NCI-H82 (cell line): ENCODE data around the gene MYO1A.
A peak's percentile ranks its signal among the peaks of the same experiment; 100 is the strongest.
"Not testable (repeated sequence)": the region's sequence is repeated elsewhere in the genome, so short reads cannot be mapped to it uniquely, and the experiment has no call there.

ENCODE experiments used
- DNase-seq: peaks from one replicate; lab custom pipeline; 2025; lab: John Stamatoyannopoulos, UW

The MYO1A gene

DNA sequence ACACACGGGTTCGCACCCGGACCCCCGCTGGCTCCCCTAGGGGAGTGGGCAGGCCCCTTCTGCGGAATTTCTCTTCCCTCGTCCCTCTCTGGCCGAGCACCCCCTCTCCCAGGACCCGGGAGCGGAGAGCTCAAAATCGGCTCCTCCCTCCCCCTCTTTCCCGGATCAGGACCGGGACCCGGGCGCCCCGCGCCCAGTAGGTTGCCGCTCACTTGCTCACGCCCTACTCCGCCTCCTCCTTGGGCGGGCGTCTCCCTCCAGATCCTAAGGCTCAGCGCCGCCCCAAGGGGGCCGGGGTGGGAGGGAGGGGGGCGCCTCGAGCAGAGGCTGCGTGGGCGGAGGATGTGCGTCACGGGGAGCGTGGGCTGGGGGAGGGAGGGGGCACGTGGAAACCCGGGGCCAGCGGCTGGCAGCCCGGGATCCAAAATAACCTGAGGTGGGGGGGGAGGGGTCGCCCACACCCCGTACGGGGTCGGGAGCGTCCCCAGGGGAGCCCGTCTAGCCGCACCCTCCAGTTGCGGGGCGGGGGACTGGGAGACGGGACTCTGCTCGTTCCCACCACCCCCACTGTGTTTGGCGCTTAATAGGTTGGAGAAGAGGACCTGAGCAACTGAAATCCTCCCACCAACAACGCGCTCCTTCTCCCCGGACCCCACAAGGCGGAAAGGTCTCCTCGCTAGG, 37.2 kb upstream of the MYO1A start:
- peak; percentile 94 for DNase-seq

DNA sequence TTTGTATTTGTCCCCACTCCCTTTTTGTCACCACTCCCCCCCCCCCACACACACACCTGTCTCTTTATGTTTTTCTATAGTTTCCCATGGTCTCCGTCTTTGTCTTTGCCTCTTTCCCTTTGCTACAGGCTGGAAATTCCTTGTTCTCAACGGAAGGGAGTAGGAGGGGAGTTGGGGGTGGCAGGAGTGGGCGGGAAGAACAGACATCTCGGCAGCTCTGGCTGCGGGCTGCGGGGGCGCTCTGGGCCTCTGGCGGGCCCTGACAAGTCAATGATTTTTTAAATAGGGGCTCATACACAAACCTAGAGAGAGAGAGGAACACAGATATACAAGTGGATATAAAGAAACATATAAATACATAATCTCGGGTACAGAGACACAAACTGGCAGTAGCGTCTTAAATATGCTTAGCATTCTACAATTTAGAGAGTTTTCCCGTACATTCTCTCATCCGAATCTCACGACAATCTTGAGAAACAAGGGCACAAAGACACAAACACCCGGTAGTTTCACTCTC, 36.6 kb upstream of the MYO1A start:
- peak; percentile 83 for DNase-seq

DNA sequence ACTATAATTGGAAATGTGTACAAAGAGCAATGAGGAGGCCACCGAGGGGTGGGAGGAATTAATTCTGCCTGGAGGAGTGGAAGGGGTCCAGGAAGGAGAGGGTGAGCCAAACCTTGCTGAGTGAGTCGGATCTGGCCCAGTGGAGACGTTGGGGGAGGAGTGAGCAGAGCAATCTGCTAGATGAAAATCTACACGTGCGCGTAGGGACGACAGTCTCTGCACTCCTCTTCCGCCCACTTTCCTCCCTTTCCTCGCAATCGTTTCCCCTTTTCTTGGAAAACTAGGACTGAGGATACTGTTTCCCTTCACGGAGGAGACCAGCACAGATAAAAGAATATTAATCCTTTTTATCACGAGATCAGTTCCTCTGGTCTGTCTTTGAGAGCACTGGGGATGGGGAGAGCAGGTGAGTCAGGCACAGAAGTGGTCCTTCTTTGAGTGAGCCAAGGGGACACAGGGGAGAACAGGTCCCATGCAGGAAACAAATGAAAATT, 36.1 kb upstream of the MYO1A start:
- DNase-seq: peak; percentile 79

DNA sequence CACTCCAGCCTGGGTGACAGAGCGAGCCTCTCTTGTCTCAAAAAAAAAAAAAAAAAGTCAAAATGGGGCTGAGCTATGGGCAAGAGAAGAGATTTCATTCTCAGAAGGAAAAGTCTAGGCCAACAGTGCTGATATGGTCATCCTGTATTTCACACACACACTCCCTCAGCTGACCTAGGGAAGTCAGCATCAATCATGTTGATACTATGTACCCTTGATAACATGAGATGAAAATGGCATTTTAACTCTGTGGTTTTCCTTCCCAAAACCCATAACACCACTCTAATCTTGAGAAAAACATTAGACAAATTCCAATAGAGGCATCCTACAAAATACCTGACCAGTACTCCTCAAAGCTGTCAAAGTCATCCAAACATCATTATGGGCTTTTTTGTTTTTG, 30.9 kb upstream of the MYO1A start:
- DNase-seq: no peak

DNA sequence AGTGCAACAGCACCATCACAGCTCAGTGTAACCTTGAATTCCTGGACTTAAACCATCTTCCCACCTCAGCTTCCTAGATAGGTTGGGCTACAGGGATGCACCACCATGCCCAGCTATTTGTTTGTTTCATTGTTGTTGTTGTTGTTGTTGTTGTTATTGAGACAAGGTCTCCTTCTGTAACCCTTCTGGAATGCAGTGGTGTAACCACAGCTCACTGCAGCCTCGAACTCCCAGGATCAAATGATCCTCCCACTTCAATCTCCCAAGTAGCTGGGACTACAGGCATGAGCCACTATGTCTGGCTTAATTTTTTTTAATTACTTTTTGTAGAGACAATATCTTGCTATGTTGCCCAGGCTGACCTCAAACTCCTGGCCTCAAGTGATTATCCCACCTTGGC, 29.9 kb upstream of the MYO1A start:
- DNase-seq: no peak

DNA sequence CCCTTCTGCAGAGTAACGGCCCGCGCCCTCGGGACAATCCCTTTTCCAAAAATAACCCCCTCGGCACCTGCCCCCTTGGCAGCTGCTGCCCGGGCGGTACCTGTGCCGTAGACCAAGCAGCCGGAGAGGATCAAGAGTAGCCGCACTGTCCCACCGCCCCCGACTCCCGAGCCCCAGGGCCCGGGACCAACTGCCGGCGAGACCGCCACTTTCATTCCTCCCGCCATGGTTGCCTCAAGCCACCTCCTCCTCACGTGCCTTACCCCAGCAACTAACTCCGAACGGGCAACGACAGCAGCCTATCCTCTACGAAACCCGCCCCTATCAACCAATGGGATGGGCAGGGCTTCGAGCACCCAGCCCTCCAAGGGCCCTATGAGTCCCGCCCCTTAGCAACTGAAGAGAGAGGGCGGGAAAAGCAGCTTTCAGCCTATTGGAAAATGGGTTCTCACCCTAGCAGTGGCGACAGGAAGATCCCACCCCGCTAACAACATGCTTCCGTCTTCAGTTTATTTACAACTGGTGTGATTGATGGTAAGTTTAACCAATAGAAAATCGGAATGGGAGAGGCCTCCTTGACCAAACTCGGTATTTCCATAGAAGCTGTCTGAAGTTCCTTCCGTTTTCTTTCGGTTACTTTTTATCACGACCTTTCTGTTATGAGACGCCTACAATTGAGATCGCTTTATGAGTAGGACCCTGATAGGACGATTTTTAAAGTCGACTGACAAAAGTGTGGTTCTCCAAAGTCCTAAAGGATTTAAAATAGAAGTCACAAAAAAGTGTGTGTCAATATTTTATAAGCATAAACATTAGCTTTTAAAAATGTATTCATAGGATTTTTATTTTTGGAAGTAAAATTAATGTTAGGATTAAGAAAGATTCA, 28.8 kb upstream of the MYO1A start, which contains the start of gene NEMP1:
TSS of gene NEMP1 (minus strand) at position 273 of the 886 bp plus-strand sequence. CDS start at position 227, 46 bp downstream.
- DNase-seq: peak; percentile 100

DNA sequence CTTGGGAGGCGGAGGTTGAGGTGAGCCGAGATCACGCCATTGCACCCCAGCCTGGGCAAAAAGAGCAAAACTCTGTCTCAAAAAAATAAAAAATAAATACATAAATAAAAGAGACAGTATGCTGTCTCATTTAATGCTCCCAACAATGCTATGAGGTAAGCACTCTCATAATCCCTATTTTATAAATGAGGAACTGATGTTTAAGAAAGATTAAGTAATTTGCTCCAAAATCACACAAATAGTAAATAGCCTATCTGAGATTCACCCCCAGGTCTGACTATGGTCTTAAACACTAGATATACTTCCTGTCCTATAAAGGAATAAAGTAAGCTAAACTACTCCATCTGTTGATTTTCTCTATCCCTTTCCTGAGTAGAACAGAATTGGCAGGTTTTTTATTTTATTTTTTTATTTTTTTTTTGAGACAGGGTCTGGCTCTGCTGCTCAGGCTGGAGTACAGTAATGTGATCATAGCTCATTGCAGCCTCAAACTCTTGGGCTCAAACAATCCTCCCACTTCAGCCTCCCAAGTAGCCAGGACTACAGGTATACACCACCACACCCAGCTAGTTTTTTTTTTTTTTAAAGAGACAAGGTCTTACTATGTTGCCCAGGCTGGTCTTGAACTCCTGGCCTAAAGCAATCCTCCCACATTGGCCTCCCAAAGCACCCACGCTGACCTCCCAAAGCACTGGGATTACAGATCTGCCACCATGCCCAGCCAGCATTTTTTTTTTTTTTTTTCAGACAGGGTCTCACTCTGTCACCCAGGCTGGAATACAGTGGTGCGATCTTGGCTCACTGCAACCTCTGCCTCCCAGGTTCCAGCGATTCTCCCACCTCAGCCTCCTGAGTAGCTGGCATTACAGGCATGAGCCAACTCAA, 23.9 kb upstream of the MYO1A start:
- DNase-seq: not testable (repeated sequence)

DNA sequence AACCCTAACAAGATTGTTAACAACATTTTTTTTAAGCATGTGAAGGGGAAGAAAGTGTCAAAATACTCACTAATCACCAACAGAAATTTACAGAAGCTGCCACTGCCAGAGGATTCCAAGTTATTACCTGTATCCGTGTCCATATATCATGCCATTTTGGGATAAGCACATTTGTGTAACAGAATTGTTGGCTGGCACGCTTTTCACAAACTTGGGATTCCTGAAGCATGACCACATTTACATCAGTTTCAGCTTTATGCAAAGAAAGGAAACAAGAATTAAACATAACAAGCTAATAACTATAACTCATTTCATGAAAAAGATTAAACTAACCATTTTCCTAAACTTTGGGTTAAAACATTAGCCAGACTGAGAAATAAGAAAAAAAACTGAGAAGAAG, 22.7 kb upstream of the MYO1A start:
- no peak for DNase-seq

DNA sequence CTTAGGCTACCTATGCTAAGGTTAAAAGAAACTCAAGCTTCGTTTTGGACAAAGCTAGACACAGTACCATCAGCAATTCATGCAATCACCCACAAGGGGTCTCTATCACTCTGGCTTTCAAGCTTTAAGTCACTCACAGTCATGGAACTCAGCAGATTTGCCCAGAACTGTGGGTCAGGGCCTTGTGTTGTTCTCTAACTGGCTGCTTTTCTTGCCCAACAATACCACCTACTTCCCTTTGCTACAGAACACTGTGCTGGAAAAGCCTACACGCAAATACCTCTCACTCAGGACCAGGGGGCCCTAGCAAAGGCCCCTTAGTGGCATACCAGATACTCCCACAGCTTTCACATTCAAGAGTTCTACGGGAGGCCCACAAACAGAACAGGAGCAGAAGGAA, 19.6 kb upstream of the MYO1A start:
- peak; percentile 86 for DNase-seq

DNA sequence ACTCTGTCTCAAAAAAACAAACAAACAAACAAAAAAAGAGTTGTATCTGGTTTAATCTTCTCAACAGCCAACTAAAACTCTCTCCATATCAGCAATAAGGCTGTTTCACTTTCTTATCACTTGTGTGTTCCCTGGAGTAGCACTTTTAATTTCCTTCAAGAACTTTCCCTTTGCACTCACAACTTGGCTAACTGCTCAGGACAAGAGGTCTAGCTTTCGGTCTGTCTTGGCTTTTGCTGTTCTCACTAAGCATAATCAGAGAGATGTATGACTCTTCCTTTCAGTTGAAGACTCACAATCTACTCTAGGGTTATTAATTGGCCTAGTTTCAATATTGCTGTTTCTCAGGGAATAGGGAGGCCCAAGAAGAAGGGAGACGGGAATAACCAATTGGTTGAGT, 16.3 kb upstream of the MYO1A start:
- no peak for DNase-seq

DNA sequence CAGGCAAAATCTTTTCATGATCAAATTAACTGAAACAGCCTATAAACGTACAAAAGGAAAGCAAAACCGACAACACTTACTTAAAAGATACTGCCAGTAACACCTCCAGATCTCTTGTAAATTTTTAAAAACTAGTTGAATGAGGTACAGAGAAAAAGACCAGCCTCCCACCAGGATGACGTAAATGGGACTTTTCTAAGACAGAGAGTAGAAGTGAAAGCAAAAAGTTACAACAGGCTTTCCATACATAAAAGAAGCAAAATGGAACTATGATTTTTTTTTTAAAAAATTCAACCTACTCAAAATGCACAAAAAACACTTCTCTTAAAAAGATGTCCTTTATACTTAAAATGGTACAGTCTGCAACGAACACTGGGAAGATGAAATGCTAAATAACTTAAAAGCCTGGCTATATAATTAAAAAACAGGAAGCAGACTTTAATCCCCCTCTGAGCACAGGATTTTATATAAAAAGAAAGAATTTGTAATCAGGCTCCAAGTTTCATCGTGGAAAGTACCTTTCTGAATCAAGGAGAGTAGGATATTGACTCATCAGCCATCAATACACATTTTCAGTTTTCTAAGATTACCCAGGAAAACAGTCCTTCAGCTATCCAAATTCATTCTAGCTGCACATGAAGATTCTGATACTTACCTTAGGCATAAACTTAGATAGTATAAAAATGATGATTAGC, 14.2 kb upstream of the MYO1A start:
- DNase-seq: no peak

DNA sequence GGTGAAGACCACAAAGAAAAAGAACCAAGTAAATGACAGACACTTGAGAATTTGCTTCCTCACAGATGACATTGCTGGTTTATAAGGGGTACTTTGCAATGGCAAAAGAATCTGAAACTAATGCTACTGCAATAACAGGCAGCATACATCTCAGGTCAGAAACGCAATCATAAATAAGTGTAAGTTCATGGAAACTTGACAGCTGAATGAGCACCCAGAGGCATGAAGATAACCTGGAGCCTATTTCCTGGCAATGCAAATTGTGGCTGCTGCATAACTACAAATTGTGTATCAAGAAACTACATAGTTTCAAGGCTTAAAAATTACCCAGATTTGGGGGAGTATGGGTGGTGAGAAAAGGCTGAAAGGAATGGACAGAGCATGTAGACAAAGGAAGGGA, 8.5 kb upstream of the MYO1A start:
- DNase-seq: no peak

DNA sequence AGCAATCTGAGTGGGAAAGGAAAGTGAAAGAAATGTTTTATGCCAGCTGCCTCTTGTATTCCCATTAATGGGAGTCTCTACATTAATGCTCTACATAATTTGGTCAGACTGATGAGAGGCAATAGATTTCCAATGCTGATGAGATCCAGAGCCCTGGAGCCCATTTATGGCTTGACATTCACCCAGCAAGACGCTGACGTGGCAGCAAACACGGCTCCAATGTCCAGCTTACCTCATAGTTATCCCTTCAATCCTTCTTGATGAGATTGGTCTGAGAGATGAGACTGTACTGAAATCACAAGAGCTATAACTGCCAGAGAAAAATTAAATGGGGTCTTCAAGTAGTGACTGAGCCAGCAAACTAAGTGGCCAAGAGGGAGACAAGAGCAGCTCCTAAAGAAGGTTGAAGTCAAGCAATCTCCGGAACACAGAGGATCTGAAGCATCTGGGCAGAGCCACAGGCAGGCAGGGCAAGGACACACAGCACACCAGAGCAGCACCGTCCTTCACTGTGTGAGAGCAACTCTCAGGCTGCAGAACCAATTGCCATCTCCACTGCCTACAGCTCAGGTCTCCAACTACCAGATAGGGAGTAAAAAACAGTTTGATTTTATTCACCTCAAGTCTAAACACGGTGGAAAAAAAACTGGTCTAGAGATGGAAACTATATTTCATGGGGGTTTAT, 7.3 kb upstream of the MYO1A start:
- no peak for DNase-seq

DNA sequence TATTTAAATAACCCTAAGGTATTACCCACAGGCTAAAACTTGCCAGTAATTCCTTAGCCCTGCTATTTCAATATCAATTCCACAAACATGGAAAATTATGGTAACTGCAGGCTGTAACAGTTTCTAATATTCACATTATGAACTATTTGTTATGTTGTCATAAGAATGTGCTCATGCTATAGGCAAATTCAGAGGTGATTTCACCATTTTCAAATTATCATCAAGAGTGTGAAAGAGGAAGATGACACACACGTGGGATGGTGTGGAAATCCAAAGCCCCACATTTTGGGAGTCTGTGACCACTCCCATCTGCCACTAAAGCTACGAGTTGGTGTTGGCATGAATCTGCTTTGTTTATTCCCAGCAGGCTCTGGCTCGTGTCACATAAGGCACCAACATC, 5.9 kb upstream of the MYO1A start:
- DNase-seq: no peak

DNA sequence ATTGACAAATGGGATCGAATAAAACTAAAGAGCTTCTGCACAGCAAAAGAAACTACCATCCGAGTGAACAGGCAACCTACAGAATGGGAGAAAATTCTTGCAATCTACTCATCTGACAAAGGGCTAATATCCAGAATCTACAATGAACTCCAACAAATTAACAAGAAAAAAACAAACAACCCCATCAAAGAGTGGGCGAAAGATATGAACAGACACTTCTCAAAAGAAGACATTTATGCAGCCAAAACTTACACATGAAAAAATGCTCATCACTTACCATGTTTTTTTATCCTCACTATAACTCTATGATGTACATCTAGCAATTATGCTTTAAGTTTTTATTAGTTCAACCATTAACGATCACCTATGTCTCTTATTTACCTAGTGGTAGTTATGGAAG, 4.0 kb upstream of the MYO1A start:
- DNase-seq: not testable (repeated sequence)

DNA sequence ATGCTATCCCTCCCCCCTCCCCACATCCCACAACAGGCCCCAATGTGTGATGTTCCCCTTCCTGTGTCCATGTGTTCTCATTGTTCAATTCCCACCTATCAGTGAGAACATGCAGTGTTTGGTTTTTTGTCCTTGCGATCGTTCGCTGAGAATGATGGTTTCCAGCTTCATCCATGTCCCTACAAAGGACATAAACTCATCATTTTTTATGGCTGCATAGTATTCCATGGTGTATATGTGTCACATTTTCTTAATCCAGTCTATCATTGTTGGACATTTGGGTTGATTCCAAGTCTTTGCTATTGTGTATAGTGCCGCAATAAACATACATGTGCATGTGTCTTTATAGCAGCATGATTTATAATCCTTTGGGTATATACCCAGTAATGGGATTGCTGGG, 3.2 kb upstream of the MYO1A start:
- not testable (repeated sequence) for DNase-seq

DNA sequence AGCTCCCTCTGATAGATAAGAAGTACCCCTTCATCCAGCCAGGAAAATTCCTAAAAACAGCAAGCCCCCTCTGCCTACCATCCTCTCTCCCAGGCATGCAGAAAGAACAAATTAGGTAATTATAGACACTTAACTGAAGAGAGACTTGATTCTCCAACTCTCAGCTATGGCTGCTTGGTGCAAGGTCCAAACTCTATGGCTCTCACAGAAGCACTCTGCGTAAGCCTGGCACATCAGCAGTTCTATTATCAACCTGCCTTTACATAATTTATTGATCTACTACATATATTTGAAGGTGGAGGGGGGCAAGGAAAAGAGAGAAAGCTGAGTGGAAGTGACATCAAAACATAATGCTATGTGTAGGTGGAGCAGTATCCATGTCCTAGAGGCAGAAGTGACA, 1.1 kb upstream of the MYO1A start:
- no peak for DNase-seq

DNA sequence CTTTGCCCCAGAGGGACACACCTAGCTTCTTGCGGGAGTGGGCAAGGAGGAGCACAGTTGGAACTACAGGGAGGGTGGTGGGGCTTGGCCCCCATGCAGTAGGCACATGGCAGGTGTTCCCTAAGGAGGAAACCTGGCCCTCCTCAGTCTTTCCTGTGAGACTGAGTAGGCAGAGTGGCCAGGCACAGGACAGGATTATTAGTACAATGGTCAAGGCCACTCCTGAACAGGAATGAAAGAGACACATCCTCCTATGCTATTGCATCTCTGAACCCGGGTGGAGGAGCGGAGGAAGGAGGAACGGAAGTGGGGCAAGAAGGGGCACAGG, 846 bp downstream of the MYO1A start:
- no peak for DNase-seq

DNA sequence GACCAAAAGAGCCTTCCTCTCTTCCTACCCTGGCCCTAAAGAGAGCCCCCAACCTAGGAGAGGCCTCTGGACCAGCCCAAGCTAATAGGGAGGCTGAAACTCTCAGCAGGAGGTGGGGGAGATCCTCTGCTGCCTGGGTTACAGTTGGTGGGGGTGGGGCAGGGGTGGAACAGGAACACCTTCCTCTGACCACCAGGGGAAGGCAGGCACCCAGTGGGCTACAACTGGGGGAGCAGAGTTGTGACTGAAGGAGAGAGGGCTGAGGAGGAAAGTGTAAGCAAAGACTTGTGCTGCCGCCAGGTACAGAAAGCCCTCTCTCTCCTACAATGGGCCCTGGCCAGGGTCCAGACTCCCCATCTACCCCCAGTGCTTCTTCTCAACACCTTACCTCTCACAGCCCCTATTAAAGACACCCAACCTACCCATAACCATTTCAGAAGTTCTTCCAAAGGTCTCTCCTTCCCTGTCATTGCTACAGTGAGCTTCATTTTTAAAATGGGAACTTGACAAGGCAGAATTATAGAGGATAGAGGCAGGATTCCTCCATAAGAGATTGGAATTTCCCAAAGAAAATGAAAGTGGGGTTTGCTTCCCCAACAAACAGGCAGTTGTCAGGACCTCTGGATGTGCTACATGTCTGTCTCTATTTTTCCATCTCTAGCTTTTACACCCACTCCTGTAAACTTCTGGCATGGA, 1.4 kb downstream of the MYO1A start:
- no peak for DNase-seq

DNA sequence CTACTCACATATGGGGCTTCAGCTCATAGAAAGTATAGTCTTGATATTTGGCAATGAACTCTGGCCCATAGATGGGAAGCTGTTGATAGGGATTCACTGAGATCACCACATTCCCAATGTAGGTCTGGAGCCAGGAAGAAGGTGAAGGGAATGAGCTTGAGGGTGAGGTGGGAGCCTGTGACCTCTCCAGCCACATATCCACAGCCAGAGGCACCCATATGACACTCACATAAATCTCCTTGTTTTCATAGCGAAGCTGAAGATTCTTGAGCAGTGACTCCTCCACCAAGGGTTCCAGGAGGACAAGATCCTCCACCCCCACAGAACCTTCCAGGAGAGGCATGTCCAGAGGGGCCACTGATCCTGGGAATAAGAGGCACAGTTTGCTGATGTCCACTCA, 1.9 kb downstream of the MYO1A start:
- no peak for DNase-seq
